SK-N-SH (cell line): ENCODE measurements around the gene P2RX3. TPM values are rescaled to one million over a fixed set of nuclear protein-coding genes. Genes with fewer than 3 reads are reported as not detected.

Source experiments
- CTCF ChIA-PET: fragments of 300-600, 350-600 bp; formaldehyde crosslinking; extraction: SDS; loops from one replicate; lab custom pipeline; 2021; lab: Yijun Ruan, JAX
- POLR2A ChIA-PET: fragments of 350-600 bp; sonication (Branson Sonifier 250); formaldehyde crosslinking; extraction: SDS; loops from one replicate; lab custom pipeline; 2020; ENCODE audit warnings: antibody characterized with exemption, inconsistent platforms; lab: Yijun Ruan, JAX
- DNase-seq: peaks from one replicate; pipeline ENCODE4 v3.0.0; 2012
- H2AFZ ChIP-seq: fragments of 200-600 bp; sonication (generic); 2 replicates; pipeline ENCODE4 v1.8.1; 2016; ENCODE audit warnings: antibody characterized with exemption, mild to moderate bottlenecking, low read depth
- H3F3A ChIP-seq: fragments of 200-600 bp; sonication (generic); replicated peaks from 2 replicates; pipeline ENCODE3; 2016; ENCODE audit warnings: antibody characterized with exemption, mild to moderate bottlenecking; ENCODE audit not compliant: insufficient read depth
- H3K27ac ChIP-seq, 2 experiments: fragments of 200-500 bp in 1 of 2; fragments of 200-600 bp in 1 of 2; sonication (Bioruptor generic) in 1 of 2; sonication (generic), shearing (Covaris generic) in 1 of 2; 2 replicates each; pipeline versions ENCODE4 v1.5.1 to v1.6.1; 2014 to 2016; ENCODE audit warnings: low read depth in 2 of 2, inconsistent platforms in 1 of 2, low read length in 1 of 2, mild to moderate bottlenecking in 1 of 2, mixed read lengths in 1 of 2
- H3K27me3 ChIP-seq: fragments of 200-600 bp; sonication (generic), shearing (Covaris generic); 2 replicates; pipeline ENCODE4 v1.6.1; 2016; ENCODE audit warnings: mixed run types; ENCODE audit not compliant: insufficient read depth
- H3K36me3 ChIP-seq, 2 experiments: fragments of 200-500 bp in 1 of 2; fragments of 200-600 bp in 1 of 2; sonication (Bioruptor generic) in 1 of 2; sonication (generic) in 1 of 2; replicated peaks in 1 of 2; 2 replicates each; pipeline versions ENCODE3 to v1.5.1; 2014 to 2016; ENCODE audit warnings: low read length in 1 of 2, mild to moderate bottlenecking in 1 of 2; ENCODE audit not compliant: insufficient read depth in 2 of 2, control insufficient read depth in 1 of 2
- H3K4me1 ChIP-seq, 2 experiments: fragments of 200-500 bp in 1 of 2; fragments of 200-600 bp in 1 of 2; sonication (Bioruptor generic) in 1 of 2; sonication (generic), shearing (Covaris generic) in 1 of 2; 2 replicates each; pipeline versions ENCODE4 v1.5.1 to v1.6.1; 2014 to 2016; ENCODE audit warnings: low read depth in 1 of 2, low read length in 1 of 2, mixed run types in 1 of 2; ENCODE audit not compliant: insufficient read depth in 2 of 2, control insufficient read depth in 1 of 2
- H3K4me2 ChIP-seq: fragments of 200-600 bp; sonication (generic), shearing (Covaris generic); 2 replicates; pipeline ENCODE4 v1.6.1; 2017; ENCODE audit warnings: mixed run types
- H3K4me3 ChIP-seq, 2 experiments: fragments of 200-500 bp in 1 of 2; fragments of 200-600 bp in 1 of 2; sonication (Bioruptor generic) in 1 of 2; sonication (generic), shearing (Covaris generic) in 1 of 2; 2 replicates each; pipeline versions ENCODE4 v1.5.1 to v1.8.1; 2014 to 2016; ENCODE audit warnings: low read depth in 2 of 2, inconsistent platforms in 1 of 2, low read length in 1 of 2, mild to moderate bottlenecking in 1 of 2, mixed read lengths in 1 of 2, moderate library complexity in 1 of 2
- H3K79me2 ChIP-seq: fragments of 200-600 bp; sonication (generic); 2 replicates; pipeline ENCODE4 v1.8.1; 2017; ENCODE audit warnings: mild to moderate bottlenecking; ENCODE audit not compliant: insufficient read depth
- H3K9ac ChIP-seq: fragments of 200-600 bp; sonication (generic); 2 replicates; pipeline ENCODE4 v1.6.1; 2017; ENCODE audit warnings: mixed run types
- H3K9me2 ChIP-seq: fragments of 200-600 bp; sonication (generic); 2 replicates; pipeline ENCODE4 v1.6.1; 2017; ENCODE audit warnings: mixed run types
- H3K9me3 ChIP-seq: fragments of 200-600 bp; sonication (generic); 2 replicates; pipeline ENCODE4 v1.6.1; 2017; ENCODE audit warnings: mixed run types, mild to moderate bottlenecking, moderate library complexity
- H4K20me1 ChIP-seq: fragments of 200-600 bp; sonication (generic); 2 replicates; pipeline ENCODE4 v1.6.1; 2017; ENCODE audit warnings: mild to moderate bottlenecking, mixed run types; ENCODE audit not compliant: insufficient read depth
- CHD2 ChIP-seq: fragments of 150-350 bp; IDR thresholded peaks from 2 replicates; pipeline ENCODE4 v1.6.1; 2018; ENCODE audit warnings: low read length; ENCODE audit not compliant: partially characterized antibody
- ELF1 ChIP-seq: IDR thresholded peaks from 2 replicates; pipeline ENCODE4 v1.4.0; 2012
- EP300 ChIP-seq, 2 experiments: IDR thresholded peaks; 2 replicates each; pipeline versions ENCODE4 v1.4.0 to v1.6.1; 2012; ENCODE audit warnings: borderline replicate concordance in 1 of 2, low read depth in 1 of 2, low read length in 1 of 2
- EZH2phosphoT487 ChIP-seq: fragments of 200-600 bp; sonication (generic); IDR thresholded peaks from 2 replicates; pipeline ENCODE4 v1.6.1; 2017; ENCODE audit warnings: low read depth, mixed run types, mild to moderate bottlenecking, antibody characterized with exemption, moderate library complexity, borderline replicate concordance
- FOSL2 ChIP-seq: IDR thresholded peaks from 2 replicates; pipeline ENCODE4 v1.4.0; 2012; ENCODE audit warnings: low read depth, mild to moderate bottlenecking, moderate library complexity, borderline replicate concordance
- FOXJ3 ChIP-seq: sonication (generic); formaldehyde crosslinking; IDR thresholded peaks from 2 replicates; pipeline ENCODE4 v1.5.1; 2020; ENCODE audit warnings: mild to moderate bottlenecking, missing genetic modification reagents
- FOXM1 ChIP-seq: IDR thresholded peaks from 2 replicates; pipeline ENCODE4 v1.4.0; 2012; ENCODE audit warnings: low read depth, mild to moderate bottlenecking
- GABPA ChIP-seq: IDR thresholded peaks from 2 replicates; pipeline ENCODE4 v1.4.0; 2012; ENCODE audit warnings: low read depth, mild to moderate bottlenecking
- IRF3 ChIP-seq: fragments of 150-350 bp; IDR thresholded peaks from 2 replicates; pipeline ENCODE4 v1.6.1; 2016; ENCODE audit warnings: mild to moderate bottlenecking, low read depth, low read length
- JUND ChIP-seq: IDR thresholded peaks from 2 replicates; pipeline ENCODE4 v1.4.0; 2012
- MAX ChIP-seq: IDR thresholded peaks from 2 replicates; pipeline ENCODE4 v1.4.0; 2012; ENCODE audit warnings: low read depth
- MEF2A ChIP-seq: IDR thresholded peaks from 2 replicates; pipeline ENCODE4 v1.4.0; 2012; ENCODE audit warnings: low read depth, borderline replicate concordance
- MXI1 ChIP-seq: IDR thresholded peaks from 2 replicates; pipeline ENCODE4 v1.6.1; 2012; ENCODE audit warnings: mild to moderate bottlenecking, low read depth, low read length, improper control_type of control experiment
- NFIC ChIP-seq: IDR thresholded peaks from 2 replicates; pipeline ENCODE4 v1.4.0; 2012; ENCODE audit warnings: borderline replicate concordance
- PBX3 ChIP-seq: IDR thresholded peaks from 2 replicates; pipeline ENCODE4; 2012
- POLR2AphosphoS5 ChIP-seq: IDR thresholded peaks from 2 replicates; pipeline ENCODE4 v1.6.1; 2012; ENCODE audit warnings: low read depth, low read length
- RCOR1 ChIP-seq: fragments of 150-350 bp; IDR thresholded peaks from 2 replicates; pipeline ENCODE4 v1.6.1; 2017; ENCODE audit warnings: antibody characterized with exemption, low read length
- RFX5 ChIP-seq: IDR thresholded peaks from 2 replicates; pipeline ENCODE4 v1.6.1; 2012; ENCODE audit warnings: mild to moderate bottlenecking, improper control_type of control experiment, low read length
- SMC3 ChIP-seq: IDR thresholded peaks from 2 replicates; pipeline ENCODE4 v1.6.1; 2012; ENCODE audit warnings: low read depth, low read length, improper control_type of control experiment
- TAF1 ChIP-seq: IDR thresholded peaks from 2 replicates; pipeline ENCODE4 v1.6.1; 2012; ENCODE audit warnings: low read depth, mild to moderate bottlenecking, low read length, moderate library complexity, borderline replicate concordance
- TCF12 ChIP-seq: IDR thresholded peaks from 2 replicates; pipeline ENCODE4 v1.4.0; 2012
- TEAD4 ChIP-seq: IDR thresholded peaks from 2 replicates; pipeline ENCODE4 v1.4.0; 2012; ENCODE audit warnings: mild to moderate bottlenecking, borderline replicate concordance; ENCODE audit not compliant: insufficient read depth
- USF1 ChIP-seq: IDR thresholded peaks from 2 replicates; pipeline ENCODE4 v1.4.0; 2012; ENCODE audit warnings: low read depth, borderline replicate concordance
- USF2 ChIP-seq: fragments of 150-350 bp; IDR thresholded peaks from 2 replicates; pipeline ENCODE4 v1.6.1; 2017; ENCODE audit warnings: antibody characterized with exemption, low read length, low read depth, borderline replicate concordance
- YY1 ChIP-seq: IDR thresholded peaks from 2 replicates; pipeline ENCODE4 v1.4.0; 2012; ENCODE audit warnings: low read depth, mild to moderate bottlenecking
- ZBTB33 ChIP-seq: IDR thresholded peaks from 2 replicates; pipeline ENCODE4 v1.4.0; 2012; ENCODE audit warnings: low read depth, borderline replicate concordance
- WGBS: methylation state at CpG from one replicate; pipeline ENCODE4 v1.1.6; 2017; ENCODE audit warnings: low lambda C conversion rate; 5-methylcytosine and 5-hydroxymethylcytosine counted together
- polyA plus RNA-seq, 3 experiments: library from polyadenylated mRNA; depleted of rRNA; stranded (reverse); fragments of >200 nt; gene quantifications; 2 replicates each; pipeline ENCODE4 v1.2.3, GENCODE V29; 2012

The P2RX3 gene
- polyA plus RNA-seq, 1 of the 3 experiments (the other 2 are of a cell fraction): not detected

- Histone ChIP-seq H3K9me2 (no peaks in the 10 kb centered on the region), H3K27me3 (no peaks in the 10 kb centered on the region), H2AFZ (no peak overlapping the region), H3K9me3 (no peaks in the 10 kb centered on the region), H4K20me1 (no peaks in the 10 kb centered on the region), H3K9ac (no peak overlapping the region), H3K4me2 (no peak overlapping the region; the same call in 1 of the 2 replicates), H3K4me3 (peak overlapping the region in 1 of 2 experiments; percentile 46; a peak in 2 of 4 replicates), H3K36me3 (no peaks in the 10 kb centered on the region), H3K27ac (no peak overlapping the region), H3K79me2 (no peaks in the 10 kb centered on the region), H3F3A (no peaks in the 10 kb centered on the region), H3K4me1 (peaks cover 0 to 2% of the 10 kb centered on the region in 2 experiments; a peak in 1 of 4 replicates)
- WGBS: 31% methylated on average over 29 of the region's 31 CpGs
- ChIA-PET CTCF (interaction anchor here (0.6 to 4.4 kb wide), 26 partner anchors 9 to 508 kb away, joined by 3 to 42 read pairs (median 4); partner anchors contain the start of genes SSRP1 and TIMM10), POLR2A (no interaction called here)
- peak; percentile 88 for DNase-seq
- TF ChIP-seq ZBTB33: no peak
- TF ChIP-seq GABPA: no peak
- TF ChIP-seq NFIC: peak; percentile 42; the same call in 1 of the 2 replicates
- TF ChIP-seq FOXM1: no peak
- peak; percentile 33 for TF ChIP-seq CHD2
- no peak for TF ChIP-seq MAX
- no peak for TF ChIP-seq ELF1
- no peak for TF ChIP-seq FOSL2
- no peak for TF ChIP-seq RCOR1
- no peak for TF ChIP-seq JUND
- peak; percentile 46 for TF ChIP-seq SMC3
- TF ChIP-seq RFX5: no peak
- TF ChIP-seq USF2: no peak
- no peak for TF ChIP-seq EZH2phosphoT487
- TF ChIP-seq TAF1: no peak
- TF ChIP-seq PBX3: no peak
- TF ChIP-seq MEF2A: no peak
- no peak for TF ChIP-seq POLR2AphosphoS5
- no peak for TF ChIP-seq USF1
- TF ChIP-seq YY1: no peak
- no peak for TF ChIP-seq EP300 (IDR thresholded peaks at IDR 0.05; ENCODE audit: borderline replicate concordance in 1 of 2, low read depth in 1 of 2, low read length in 1 of 2)
- no peak for TF ChIP-seq TEAD4
- no peak for TF ChIP-seq IRF3
- TF ChIP-seq FOXJ3 (CRISPR knock-in tag): no peak
- TF ChIP-seq MXI1: no peak
- no peak for TF ChIP-seq TCF12
Measured at GRCh38 chr11:57349491-57350274, 11.5 kb downstream of the P2RX3 start.
